Transverse colon (tissue), 3 donors: ENCODE measurements around the gene CDCA3.

Experiments
- EP300 ChIP-seq: sonication (generic); formaldehyde crosslinking; IDR thresholded peaks from one replicate; pipeline ENCODE4 v1.6.1; 2017; ENCODE audit warnings: antibody characterized with exemption, low read depth
- TF ChIP-seq, protein P1 (sequence below), 5 experiments: fragments of 200-600 bp in 3 of 5; fragments of 450-650 bp in 2 of 5; sonication (generic) in 3 of 5; IDR thresholded peaks; 1 replicate in 2 of 5; 2 replicates in 3 of 5; pipeline ENCODE4 v1.5.1; 2016 to 2017; ENCODE audit warnings: antibody characterized with exemption in 5 of 5, inconsistent platforms in 3 of 5, mild to moderate bottlenecking in 2 of 5, moderate library complexity in 1 of 5

DNA sequence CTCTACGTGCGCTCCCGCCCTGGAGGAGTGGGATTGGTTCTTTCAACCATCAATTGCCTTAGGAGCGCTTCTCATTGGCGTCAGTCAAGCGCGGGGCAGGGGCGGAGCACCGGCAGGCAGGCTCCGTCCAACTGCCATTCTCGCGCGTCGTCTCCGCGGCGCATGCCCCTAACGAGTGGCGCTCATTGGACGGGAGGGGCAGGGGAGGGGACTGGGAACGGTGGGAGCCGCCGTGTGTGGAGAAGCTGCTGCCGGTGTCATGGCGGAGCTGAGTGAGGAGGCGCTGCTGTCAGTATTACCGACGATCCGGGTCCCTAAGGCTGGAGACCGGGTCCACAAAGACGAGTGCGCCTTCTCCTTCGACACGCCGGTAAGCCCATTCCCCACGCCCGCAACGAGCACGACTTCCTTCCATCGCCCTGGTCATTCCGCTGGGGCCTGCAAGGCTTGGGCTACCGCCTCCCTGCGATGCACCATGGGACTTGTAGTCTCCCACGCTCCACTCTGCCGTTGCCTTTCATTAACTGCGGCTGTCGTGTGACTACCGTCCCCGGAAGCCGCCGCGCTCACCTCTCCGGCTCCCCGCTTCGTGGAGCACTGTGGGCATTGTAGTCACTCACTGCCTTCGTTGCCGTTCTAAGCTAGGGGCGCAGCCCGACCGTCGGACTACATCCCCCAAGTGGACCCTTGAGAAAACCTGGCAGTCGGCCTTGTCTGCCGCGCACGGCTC, 1.0 kb upstream of the CDCA3 start, which contains the start of gene USP5:
- TF ChIP-seq, protein P1, sequence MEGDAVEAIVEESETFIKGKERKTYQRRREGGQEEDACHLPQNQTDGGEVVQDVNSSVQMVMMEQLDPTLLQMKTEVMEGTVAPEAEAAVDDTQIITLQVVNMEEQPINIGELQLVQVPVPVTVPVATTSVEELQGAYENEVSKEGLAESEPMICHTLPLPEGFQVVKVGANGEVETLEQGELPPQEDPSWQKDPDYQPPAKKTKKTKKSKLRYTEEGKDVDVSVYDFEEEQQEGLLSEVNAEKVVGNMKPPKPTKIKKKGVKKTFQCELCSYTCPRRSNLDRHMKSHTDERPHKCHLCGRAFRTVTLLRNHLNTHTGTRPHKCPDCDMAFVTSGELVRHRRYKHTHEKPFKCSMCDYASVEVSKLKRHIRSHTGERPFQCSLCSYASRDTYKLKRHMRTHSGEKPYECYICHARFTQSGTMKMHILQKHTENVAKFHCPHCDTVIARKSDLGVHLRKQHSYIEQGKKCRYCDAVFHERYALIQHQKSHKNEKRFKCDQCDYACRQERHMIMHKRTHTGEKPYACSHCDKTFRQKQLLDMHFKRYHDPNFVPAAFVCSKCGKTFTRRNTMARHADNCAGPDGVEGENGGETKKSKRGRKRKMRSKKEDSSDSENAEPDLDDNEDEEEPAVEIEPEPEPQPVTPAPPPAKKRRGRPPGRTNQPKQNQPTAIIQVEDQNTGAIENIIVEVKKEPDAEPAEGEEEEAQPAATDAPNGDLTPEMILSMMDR (IDR thresholded peaks at IDR 0.05) = no peak
- TF ChIP-seq EP300 = no peak
